Globus pallidus (tissue), 1 donor: ENCODE results near the gene OSMR.

Experiments
- DNase-seq: peaks from one replicate; pipeline ENCODE4 v3.0.0-alpha.2; 2015; ENCODE audit warnings: low spot score

The OSMR gene

DNA sequence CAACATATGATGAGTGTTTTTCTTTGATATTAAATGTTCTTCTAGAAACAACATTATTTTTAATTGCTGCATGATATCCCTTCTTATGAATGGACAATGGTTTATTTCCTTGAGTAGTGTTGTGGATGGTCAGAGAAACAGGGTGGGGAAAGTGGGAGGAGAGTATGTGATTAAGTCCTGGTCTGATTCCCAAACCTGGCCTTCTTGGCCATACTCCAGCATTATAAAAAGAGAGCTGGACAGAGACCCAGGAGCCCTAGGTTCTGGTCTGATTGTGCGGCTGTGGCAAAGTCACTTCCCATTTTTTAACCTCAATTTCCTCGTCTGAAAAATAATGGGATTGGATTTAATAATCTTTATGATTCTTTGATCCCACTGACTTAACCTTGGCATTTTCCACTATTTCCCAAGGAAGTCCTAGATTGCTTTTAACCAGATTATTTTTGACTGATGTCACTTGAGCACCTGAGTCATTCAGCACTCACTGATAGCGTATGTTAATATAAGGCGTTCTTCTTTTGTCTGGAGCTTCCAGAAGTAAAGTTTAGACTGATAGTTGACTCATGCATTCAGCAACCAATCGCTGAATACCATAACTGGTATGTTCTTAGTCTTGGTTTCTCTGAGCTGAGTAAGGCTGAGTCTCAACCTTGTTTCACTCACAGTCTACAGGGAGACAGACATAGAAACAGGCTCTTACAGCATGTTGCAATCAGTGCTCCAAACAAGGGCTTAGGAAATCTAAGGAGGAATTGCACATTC is 26.2 kb downstream of the OSMR start:
- no peak for DNase-seq

DNA sequence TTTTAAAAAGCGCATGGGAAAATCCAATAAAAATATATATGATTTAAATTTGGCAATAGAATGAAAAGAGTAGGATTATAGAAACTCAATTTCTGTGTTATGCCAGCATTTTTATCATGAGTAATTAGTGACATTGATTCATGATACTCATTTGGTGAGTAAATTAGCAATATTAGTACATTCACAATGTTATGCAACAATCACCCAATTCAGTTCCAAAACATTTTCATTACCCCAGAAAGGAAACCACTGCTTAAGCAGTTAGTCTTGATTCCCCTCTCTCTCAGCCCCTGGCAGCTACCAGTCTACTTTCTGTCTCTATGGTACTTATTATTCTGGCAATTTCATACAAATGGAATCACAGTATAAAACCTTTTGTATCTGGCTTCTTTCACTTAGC is 27.0 kb downstream of the OSMR start:
- no peak for DNase-seq

DNA sequence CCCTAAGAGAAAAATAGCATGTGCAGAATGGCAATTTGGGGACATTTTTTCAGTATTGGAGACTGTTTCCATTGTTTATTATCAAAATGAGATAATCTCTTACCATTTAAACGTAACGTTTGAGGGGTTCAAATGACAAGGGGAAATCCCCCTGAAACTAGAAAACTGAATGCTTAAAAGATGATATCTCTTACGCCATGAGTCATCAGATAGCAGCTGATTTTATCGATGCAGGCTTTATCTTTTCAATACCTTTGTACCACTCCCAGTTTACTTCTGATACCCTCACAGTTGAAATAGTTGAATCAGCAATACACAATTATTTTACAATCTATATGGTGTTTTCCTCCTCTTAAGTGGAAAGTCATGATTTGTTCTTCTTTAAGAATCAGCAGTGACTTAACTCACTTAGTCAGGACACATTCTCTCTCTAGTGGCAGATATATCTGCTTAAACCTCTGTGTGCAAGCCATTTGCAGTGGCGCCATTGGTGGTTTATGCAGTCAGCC is 29.2 kb downstream of the OSMR start:
- DNase-seq, result no peak

DNA sequence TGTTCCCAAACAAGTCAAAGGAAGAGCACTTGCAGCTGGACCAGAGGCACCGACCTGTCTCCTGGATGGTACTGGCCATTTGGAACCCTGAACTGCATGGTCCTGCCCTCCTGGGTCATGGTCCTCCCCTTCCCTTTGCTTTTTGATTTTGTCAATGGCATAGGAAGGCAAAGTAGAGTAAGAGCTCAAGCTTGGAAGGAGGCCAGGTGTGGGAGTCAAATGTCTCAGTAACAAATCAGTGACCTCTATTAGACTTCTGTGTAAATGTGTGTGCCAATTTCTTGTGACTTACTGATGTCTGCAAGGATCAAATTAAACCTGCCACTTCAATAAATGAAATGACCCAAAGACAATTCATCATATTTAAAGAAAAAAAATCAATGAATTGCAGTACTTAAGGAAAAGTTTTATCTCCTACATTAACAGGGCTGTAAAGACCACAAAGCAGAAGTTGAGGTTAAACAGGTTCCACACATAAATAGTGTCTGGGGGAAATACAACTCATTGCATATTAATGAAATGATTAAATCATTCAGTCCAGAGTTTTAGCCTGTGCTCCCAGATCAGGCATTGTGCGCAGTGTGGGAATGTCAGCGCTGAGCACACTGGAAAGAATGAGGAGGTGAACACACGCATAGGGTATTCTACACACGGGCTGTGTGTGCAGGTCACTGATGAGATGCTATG is 32.7 kb downstream of the OSMR start:
- DNase-seq, result no peak

DNA sequence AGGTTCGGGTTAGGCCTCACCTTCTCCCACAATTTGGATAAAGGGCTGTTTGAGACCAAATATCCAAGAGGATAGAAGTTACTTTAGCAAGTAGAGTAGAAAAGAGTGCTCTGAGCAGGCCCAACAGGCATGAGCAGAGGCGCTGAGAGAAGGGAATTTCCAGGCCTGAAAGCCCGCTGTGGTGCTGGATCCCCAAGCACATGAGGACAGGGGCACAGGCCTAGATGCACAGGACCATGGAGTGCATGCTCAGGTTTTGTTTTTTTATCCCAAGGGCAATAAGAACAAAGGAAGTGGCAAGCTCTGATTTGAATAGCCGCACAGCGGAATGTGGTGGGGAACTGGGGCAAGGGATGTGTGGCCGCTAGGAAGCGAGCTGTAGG is 33.3 kb downstream of the OSMR start:
- DNase-seq, result no peak

DNA sequence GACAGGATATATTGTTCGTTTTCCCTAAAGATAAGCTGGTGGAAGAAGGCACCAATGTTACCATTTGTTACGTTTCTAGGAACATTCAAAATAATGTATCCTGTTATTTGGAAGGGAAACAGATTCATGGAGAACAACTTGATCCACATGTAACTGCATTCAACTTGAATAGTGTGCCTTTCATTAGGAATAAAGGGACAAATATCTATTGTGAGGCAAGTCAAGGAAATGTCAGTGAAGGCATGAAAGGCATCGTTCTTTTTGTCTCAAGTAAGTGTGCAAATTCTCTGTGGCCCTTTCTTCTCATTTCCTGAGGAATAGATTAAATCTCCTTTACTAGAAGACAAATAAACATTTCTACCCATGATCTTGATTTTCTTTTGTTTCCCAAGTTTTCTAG is 38.0 kb downstream of the OSMR start:
- peak; percentile 16 for DNase-seq

DNA sequence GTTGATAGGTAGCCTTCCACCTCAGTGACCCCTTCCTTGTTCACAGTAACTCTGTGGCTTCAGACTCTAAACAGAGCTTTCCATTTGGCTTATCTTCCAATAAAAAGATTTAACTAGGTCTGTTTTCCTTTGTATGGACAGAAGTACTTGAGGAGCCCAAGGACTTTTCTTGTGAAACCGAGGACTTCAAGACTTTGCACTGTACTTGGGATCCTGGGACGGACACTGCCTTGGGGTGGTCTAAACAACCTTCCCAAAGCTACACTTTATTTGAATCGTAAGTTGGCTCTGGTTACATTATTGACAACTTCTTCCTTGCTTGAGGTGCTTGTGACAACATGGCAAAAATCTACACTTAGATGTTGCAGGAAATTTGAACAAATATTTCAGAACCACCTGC is 39.4 kb downstream of the OSMR start:
- DNase-seq, result no peak

DNA sequence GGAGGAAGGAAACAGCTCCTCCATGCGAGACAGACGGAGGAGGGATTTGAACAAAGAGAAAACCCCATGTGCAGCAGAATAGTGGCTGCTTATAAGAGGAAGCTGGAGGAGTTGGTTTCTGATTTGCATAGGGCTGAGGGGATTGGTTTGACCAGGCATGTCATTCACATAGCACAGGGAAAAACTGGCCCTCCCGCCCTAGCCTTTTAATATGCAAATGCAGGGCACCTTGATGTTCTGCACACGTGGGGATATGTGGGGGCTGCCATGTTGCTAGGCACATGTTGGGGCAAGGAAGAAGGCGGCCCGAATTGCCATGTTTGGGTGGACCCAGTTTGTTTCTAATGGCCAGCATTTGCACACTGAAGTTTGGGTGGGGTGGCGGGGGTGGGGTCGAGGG is 42.2 kb downstream of the OSMR start:
- DNase-seq, result no peak

DNA sequence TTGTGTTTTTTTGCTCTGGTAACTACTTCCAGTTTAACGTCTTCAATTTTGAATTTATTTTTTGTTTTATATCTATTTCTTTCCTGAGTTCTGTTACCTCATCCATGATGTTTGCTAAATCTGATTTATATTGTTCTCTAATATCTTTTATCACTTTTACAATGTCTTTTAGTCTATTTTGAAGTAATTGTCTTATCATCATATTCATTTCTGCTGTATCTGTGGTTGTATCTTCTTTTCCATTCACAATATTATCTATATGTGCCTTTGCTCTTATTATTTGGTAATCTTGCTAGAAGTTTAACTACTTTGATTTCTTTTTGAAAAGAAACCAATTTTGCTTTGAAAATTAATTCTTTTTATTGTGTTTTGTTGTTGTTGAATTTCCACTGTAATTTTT is 43.6 kb downstream of the OSMR start:
- DNase-seq, result no peak

DNA sequence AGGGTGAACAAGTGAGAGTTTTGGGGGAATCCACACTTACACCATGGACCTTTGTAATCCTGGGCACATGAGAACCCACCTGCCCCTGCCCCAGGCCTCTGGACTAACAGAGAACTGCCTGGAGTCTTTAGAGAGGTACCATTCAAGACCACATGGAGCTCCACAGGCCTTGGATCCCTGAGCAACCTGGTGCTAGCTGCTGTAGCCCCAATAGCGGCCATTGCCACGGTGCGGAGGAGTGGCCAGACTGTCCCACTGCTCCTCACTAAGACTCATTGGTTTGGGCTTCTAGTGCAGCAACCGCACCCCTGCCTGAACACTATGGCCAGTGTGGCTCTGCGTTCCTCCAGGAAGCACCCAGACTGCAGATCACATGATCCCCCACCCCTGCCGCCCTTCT is 45.8 kb downstream of the OSMR start:
- DNase-seq, result no peak

DNA sequence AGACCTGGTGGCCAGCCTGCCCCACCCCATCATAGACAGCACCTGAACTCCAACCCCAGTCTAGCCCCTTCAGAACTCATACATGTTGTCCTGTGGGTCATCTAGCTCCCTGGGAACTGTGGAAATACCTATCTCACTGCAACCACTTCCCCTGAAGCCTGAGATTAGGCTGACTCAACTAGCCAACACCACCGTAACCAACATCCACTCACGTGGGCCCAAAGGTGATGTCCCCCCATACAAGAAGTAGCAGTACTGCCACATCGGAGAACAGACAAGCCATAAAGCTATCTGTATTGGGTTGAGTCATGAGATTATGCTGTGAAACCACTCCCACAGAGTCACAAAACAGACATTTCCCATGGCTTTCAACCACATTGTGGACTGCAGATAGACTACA is 46.6 kb downstream of the OSMR start:
- no peak for DNase-seq

DNA sequence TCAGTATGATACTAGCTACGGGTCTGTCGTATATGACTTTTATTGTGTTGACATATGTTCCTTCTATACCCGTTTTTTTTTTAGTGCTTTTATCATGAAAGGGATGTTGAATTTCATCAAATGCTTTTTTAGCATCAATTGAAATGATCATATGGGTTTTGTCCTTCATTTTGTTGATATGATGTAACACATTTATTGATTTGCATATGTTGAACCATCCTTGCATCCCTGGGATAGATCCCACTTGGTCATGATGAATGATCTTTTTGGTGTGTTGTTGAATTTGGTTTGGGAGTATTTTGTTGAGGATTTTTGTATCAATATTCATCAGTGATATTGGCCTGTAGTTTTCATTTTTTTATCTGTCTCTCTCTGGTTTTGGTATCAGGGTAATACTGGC is 50.9 kb downstream of the OSMR start:
- no peak for DNase-seq

DNA sequence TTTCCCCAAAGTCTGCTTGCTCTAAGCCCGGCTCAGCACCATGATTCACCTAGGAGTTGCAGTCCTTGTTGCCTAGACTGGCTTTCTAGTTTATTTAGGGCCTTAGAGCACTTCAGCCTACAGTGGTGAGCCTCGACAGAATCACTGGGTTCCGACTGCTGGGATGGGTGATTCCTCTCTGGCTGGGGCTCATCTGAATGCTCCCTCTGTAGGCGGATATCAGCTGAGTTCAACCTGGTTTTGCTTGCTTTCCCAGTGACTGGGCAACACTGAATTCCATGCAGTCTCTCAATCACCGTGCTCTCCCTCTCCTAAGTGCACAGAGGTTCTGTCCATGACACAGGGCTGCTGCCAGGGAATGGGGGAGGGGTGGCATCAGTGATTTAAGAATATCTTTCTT is 54.1 kb downstream of the OSMR start:
- no peak for DNase-seq

DNA sequence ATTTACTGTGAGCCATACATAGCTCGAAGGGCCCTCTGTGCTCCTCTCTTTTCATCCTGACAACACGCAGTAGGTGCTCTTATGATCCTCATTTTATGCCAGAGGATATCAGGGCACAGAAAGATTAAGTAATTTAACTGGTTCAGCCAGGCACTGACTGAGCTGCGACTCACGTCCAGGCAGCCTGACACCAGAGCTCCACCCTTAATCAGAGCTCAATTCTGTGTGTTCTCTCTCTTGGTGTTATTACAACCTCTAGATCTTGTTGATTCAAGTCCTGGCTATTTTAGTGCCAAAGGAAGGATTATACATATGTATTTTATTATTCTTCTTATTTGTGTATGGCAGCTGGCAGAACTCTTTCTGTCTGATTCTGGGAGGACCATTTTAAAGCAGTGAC is 59.7 kb downstream of the OSMR start:
- no peak for DNase-seq

DNA sequence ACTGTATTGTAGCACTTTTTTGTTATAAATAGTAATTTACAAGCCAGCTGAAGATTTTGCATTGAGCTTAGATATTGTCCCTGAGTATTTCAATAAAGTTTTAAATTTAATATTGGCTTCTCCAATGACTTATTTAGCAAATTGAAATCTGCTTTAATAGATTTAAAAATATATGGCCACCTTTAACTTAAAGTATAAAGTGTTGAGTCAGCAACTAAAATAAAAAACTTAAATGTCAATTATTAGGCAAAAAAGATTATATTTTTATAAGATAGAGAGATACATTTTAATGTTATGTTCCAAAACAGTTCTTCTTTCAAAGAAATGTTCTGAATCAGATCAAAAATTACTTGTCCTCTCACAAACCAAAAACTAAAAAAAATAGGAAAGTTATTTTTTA is 60.7 kb downstream of the OSMR start:
- DNase-seq, result no peak

DNA sequence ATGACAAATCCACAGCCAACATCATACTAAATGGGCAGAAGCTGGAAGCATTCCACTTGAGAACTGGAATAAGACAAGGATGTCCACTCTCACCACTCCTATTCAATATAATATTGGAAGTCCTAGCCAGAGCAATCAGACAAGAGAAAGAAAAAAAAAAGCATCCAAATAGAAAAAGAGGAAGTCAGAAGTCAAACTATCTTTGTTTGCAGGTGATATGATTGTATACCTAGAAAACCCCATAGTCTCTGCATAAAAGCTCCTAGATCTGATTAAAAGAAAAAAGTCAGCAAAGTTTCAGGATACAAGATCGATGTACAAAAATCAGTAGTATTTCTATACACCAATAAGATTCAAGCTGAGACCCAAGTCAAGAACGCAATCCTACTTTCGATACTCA is 66.1 kb downstream of the OSMR start:
- DNase-seq, result no peak

DNA sequence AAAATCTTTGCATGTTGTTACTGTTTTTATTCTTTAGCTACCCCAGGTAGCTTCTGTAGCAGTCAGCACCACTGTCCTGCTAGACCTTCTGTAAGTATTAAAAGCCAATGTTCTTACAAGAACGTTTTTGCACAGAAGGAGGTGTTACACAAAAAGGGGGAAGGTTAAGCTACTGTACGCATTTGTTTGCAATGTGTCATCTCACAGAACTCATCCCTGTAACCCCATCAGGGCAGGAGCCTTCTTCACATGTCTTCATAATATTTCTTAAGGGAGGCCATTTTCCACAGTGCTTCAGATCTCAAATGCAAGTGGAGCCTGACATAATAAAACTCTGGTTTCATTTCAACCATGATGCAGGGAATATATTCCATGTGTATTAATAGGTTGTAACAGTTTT is 67.9 kb downstream of the OSMR start:
- no peak for DNase-seq

DNA sequence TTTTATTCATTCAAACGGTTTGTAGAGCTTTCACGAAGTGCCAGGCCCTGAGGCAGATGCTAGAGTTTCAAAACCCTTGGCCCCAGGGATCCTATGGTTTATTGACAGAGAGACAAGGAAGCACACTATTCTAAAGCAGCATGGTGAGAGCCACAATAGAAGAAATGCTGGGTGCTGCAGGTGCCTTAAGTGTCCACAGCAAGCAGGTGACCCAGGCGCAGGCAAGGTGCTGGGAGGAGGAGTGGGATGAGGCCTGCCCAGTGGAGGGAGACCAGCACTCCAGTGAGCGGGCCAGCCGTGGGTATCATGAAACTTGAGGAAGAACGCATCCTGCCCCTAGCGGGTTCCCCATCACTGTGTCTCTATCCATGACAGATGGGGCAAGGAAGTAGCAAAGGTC is 71.0 kb downstream of the OSMR start:
- DNase-seq, result no peak

DNA sequence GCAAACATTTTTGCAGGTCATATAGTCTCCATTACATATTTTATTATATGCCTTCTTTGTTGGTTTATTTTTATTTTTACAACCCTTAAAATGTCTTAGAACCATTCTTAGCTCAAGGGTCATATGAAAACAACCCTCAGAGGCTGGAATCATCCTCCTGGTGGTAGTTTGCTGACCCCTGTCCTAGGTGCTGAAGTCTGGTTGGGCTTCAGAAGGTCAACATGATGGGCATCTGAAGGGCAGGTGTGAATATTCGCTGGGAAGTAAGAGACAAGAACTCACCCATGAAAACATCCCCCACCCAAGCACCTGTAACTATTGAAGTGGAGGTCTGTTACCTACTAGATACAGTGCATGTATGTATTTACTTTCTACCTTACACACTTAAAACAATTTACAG is 75.4 kb downstream of the OSMR start:
- no peak for DNase-seq

DNA sequence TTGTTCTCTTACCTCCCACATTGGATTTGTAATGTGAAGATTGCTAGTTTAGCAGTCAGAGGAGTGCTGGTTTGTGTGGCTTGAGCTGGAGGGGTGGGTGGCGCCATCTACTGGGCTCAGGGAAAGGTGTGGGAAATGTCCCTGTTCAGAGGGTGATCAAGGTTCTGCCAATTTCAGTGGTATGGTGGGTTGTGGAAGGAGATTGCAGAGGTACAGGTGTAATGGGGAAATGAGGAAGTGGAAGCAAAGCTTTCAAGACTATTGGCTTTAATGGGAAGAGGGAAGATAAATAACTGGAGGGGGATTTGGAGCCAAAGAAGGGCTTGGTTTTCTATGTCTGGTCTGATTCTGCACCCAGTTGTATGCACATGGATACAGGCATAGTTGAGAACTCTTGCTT is 76.4 kb downstream of the OSMR start:
- peak; percentile 53 for DNase-seq

DNA sequence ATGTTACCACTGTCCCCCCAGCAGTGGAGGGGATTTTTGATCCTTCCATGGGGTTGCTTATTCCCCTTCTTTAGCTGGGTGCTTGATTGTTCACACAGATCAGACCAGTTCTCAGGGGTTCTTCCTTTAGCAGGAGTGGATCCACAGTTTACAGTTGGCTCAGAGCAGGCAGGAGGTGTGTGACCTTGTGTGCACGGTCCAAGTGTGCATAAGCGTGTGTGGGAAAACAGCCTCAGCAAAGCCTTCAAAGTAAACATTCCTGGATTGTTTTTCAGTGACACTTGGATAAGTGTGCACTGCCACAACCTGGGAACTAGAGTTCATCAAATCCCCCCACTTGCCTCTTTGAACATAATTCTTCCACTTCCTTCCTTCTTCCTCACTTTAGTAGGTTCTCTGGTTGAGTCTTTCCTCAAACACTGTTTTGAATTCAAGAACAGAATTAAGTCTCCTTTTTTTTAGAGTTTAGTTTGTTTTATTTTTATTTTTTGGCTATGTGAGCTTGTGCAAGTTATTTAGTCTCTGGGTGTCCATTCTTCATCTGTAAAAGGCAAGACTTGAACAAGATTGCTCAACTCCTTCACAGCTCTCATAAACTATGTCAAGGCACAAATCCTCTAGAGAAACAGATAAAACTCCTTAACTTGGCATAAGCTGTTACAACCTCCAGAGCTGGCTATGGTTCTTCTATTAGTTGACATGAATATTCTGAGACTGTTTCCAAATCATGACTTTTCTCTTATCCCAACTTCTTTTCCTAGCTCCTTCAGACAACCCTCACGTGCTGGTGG is 78.0 kb downstream of the OSMR start:
- no peak for DNase-seq

DNA sequence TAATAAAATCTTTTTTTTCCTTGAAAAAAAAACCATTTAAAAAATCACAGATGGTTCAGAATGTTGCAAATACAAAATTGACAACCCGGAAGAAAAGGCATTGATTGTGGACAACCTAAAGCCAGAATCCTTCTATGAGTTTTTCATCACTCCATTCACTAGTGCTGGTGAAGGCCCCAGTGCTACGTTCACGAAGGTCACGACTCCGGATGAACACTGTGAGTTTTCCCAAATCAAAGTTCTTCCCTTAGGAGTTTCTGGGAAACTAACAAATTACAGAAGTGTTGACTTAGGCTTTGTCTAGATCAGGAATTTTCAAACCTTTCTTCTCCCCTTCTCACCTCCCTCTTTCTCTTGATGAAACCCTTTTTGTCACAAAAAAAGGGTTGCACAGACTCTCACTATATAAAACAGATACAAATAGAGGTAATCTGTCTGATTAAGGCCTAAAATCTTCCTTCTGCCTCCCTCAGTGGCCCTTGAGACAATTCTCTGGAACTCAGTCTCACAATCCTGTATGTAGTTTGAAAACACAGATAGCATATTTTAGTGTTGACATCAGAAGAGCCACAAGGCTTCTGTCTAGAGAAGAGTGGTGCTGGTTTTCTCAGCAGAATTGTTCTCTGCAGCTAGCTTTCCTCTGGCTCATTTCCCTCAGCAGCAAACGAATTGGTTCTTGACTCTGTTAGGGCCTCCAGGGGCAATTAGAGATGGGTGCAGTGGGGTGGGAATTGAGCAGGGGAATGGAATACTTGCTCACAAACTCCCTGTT is 79.5 kb downstream of the OSMR start:
- no peak for DNase-seq
